GM19372 (cell line): ENCODE measurements around the gene PRODH2.
"Not testable (repeated sequence)": the region's sequence is repeated elsewhere in the genome, so short reads cannot be mapped to it uniquely, and the experiment has no call there.

Experiments used
- ATAC-seq: cut with Tn5 transposase; IDR thresholded peaks from one replicate; pipeline ENCODE4 v1.9.1; 2021; ENCODE audit warnings: mild to moderate bottlenecking, low read depth, moderate library complexity; ENCODE audit not compliant: unreplicated experiment

The PRODH2 gene

DNA sequence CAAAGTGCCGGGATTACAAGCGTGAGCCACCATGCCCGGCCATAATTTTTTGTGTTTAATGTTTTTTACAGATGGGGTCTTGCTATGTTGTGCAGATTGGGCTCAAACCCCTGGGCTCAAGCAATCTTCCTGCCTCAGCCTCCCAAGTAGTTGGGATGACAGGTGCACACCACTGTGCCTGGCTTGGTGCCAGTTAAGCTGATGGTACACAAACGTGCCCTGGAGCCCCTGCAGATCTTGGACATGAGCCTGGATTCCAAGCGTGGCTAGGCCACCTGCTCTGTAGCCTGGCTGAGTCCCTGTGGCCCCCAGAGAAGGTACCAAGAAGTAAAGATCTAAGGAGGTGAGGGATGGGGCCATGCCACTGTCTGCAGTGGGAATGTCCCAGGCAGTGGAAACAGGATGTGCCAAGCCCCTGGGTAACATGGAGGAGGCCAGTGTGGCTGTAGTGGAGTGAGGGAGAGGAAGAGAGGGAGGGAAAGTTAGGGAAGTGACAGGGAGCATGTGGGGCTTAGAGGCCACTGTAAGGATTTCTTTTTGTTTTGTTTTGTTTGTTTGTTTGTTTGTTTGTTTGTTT lies 7.0 kb downstream of the PRODH2 start:
- no peak for ATAC-seq

GRCh38 chr19:35801828-35802227 lies 10.8 kb downstream of the PRODH2 start:
- no peak for ATAC-seq

DNA sequence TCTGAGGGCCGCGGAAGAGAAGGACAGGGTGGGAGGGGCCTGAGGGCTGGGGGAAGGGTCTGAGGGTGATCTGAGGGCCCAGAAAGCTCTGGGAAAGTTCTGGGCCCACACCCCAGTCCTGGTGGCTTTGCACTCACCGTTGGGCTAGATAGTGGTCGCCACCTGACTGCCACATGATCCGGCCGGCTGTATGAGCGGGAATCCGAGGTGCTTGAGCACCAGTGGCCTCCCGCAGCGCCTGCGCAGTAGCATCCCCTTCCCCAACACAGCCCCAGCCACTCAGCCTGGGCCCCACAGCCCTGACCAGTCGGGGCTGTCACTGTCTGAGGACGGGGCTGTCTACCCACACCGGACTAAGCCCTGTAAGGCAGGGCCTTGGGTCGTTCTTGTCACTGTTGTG lies 15.0 kb downstream of the PRODH2 start:
- ATAC-seq = no peak

- no peak for ATAC-seq
These were observed 15.8 kb downstream of the PRODH2 start for GRCh38 chr19:35796645-35797542.

GRCh38 chr19:35795564-35795963 lies 17.1 kb downstream of the PRODH2 start:
- not testable (repeated sequence) for ATAC-seq

- ATAC-seq = no peak
These were observed 19.1 kb downstream of the PRODH2 start for GRCh38 chr19:35793381-35794165.

- no peak for ATAC-seq
These were observed 19.8 kb downstream of the PRODH2 start for GRCh38 chr19:35792888-35793287.

DNA sequence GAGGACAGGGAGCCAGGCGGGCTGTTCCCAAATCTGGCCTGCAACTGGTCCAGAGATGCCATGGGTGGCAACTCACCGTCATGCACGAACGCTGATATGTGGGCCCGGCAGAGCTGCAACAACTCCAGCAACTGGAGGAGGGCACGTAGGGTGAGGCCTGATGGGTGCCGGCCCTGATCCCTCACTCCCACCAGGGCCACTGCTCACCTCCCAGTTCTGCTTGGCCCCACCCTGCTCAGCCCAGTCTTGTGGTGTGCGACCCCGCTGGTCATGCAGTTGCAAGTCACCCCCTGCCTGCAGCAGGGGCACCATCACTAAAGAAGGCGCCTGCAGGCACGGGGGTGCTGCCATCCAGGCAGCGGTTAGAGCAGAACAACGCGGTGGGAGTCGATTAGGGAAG lies 20.3 kb downstream of the PRODH2 start:
- no peak for ATAC-seq

- no peak for ATAC-seq
These were observed 20.8 kb downstream of the PRODH2 start for GRCh38 chr19:35791814-35792279.

- no peak for ATAC-seq
These were observed 21.4 kb downstream of the PRODH2 start for GRCh38 chr19:35790981-35791813.

- ATAC-seq = no peak
These were observed 22.4 kb downstream of the PRODH2 start for GRCh38 chr19:35789978-35790944.

DNA sequence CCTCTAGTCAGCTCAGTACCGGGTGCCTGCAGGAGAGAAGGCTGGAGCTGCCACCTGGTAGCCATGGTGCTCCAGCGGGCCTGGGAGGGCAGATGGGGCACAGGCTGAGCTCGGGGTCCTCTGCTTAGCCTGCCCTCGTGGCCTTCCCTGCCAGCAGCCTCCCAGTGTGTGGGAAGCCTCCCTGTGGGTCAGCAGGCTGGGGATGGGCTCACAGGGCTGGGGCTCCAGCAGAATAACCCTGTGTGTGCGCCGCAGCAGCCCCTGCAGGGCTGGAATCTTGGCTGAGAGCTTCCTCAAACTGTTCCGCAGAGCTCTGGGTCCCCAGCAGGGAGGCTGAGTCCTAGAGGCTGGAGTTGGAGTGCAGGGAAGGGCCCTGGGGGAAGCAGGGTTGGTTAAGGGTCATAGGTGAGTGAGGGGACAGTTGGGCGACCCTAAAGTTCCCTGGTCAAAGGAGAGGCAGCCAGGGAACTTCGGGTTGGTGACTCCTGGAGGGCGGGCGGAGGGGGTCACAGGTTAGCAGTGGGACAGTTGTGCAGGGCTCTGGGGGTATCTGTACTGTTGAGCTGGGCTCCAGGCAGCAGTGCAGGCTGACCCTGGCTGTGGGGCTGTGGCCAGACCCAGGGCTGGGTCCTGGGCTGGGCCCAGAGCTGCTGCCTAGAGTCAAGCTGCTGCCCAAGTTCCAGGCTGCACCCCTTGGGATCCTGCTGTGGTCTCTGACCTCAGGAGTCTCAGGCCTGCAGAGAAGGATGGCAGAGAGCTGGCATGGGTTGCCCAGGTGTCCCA lies 23.3 kb downstream of the PRODH2 start:
- ATAC-seq = no peak

DNA sequence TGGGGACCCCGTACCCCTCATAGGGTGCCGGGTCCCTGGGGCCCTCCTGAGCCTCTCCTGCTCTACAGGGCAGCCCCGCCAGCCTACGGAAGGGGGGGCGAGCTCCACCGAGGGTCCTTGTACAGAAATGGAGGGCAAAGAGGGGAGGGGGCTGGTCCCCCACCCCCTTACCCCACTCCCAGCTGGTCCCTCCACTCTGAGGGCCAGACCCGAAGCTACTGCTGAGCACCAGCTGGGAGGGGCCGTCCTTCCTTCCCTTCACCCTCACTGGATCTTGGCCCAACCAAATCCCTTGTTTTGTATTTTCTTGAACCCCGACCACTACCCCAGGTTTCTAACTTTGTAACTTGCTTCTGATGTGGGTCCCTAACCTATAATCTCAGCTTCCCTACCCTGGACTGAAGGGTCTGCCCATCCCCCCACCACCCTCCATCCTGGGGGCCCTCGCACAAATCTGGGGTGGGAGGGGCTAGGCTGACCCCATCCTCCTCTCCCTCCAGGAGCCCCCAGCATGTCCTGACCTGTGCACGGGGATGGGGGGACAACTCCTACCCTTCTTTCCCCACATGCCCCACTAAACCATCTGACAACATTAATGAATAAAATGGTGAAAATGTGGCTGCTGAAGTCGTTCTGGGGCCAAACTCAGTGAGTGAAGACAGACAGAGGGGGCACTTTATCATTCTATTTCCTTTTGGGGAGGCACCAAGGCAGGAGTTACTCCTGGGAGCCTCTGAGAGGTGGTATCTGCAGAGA lies 24.3 kb downstream of the PRODH2 start:
- ATAC-seq = no peak

- no peak for ATAC-seq
These were observed 25.3 kb downstream of the PRODH2 start for GRCh38 chr19:35787227-35787799.

DNA sequence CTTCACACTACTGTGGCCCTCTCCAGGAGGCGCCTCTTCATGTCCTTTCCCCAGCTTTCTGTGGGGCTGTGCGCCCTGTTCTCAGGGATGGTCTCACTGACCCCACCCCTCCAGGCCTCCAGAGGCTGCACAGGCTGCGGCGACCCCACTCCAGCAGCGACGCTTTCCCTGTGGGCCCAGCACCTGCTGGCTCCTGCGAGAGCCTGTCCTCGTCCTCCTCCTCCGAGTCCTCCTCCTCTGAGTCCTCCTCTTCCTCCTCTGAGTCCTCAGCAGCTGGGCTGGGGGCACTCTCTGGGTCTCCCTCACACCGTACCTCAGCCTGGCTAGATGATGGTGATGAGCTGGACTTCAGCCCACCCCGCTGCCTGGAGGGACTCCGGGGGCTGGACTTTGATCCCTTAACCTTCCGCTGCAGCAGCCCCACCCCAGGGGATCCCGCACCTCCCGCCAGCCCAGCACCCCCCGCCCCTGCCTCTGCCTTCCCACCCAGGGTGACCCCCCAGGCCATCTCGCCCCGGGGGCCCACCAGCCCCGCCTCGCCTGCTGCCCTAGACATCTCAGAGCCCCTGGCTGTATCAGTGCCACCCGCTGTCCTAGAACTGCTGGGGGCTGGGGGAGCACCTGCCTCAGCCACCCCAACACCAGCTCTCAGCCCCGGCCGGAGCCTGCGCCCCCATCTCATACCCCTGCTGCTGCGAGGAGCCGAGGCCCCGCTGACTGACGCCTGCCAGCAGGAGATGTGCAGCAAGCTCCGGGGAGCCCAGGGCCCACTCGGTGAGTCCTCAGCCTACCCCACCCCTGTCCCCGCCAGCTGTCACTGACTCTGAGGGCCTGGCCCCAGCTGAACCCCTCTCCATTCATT lies 26.1 kb downstream of the PRODH2 start:
- ATAC-seq = no peak

GRCh38 chr19:35785339-35785627 lies 27.4 kb downstream of the PRODH2 start:
- ATAC-seq = no peak
